CD4-positive, alpha-beta T cell (primary cell): ENCODE measurements around the gene AMZ1. TPM values are rescaled to one million over a fixed set of nuclear protein-coding genes. Genes with fewer than 3 reads are reported as not detected.

Experiments
- ATAC-seq: fragments of 200-7000 bp; cut with Tn5 transposase; one replicate; pipeline ENCODE4 v1.10.0; 2022; ENCODE audit warnings: mild to moderate bottlenecking; ENCODE audit not compliant: poor library complexity
- CTCF ChIA-PET: fragments of 350-600 bp; sonication (Branson Sonifier 250); formaldehyde crosslinking; loops from one replicate; lab custom pipeline; 2021; ENCODE audit warnings: antibody characterized with exemption, inconsistent platforms; lab: Charles Lee
- POLR2A ChIA-PET: fragments of 350-600 bp; sonication (Branson Sonifier 250); formaldehyde crosslinking; loops from one replicate; lab custom pipeline; 2021; ENCODE audit warnings: antibody characterized with exemption, inconsistent platforms; lab: Charles Lee
- DNase-seq, 14 experiments: peaks; one replicate each; pipeline ENCODE4 v3.0.0-alpha.2; 2013 to 2020; ENCODE audit warnings: mixed read lengths in 2 of 14
- H3K27ac ChIP-seq, 2 donors: one replicate each; pipeline versions ENCODE4 v1.5.1 to v1.7.0; 2013; ENCODE audit warnings: low read length in 2 of 2, low read depth in 1 of 2, mild to moderate bottlenecking in 1 of 2
- H3K27me3 ChIP-seq, 2 experiments: 1 replicate in 1 of 2; 2 replicates in 1 of 2; pipeline versions ENCODE4 v1.6.1 to v1.7.0; 2013; ENCODE audit warnings: low read length in 2 of 2, control low read depth in 1 of 2, mild to moderate bottlenecking in 1 of 2, moderate library complexity in 1 of 2; ENCODE audit not compliant: insufficient read depth in 2 of 2, control insufficient read depth in 1 of 2
- H3K36me3 ChIP-seq: one replicate; pipeline ENCODE4 v1.6.1; 2013; ENCODE audit warnings: low read length, control low read depth; ENCODE audit not compliant: insufficient read depth
- H3K4me1 ChIP-seq: one replicate; pipeline ENCODE4 v1.6.1; 2013; ENCODE audit warnings: low read length, control low read depth; ENCODE audit not compliant: insufficient read depth
- H3K4me3 ChIP-seq: one replicate; pipeline ENCODE4 v1.5.1; 2013; ENCODE audit warnings: mild to moderate bottlenecking, low read length, moderate library complexity
- H3K9me3 ChIP-seq, 2 experiments: 1 replicate in 1 of 2; 2 replicates in 1 of 2; pipeline versions ENCODE4 v1.6.1 to v1.7.0; 2013; ENCODE audit warnings: low read length in 2 of 2, mild to moderate bottlenecking in 2 of 2, control low read depth in 1 of 2, moderate library complexity in 1 of 2; ENCODE audit not compliant: control insufficient read depth in 1 of 2, insufficient read depth in 1 of 2
- H3K27ac Mint-ChIP-seq: one replicate; pipeline ENCODE4 v1.8.0; 2020; ENCODE audit warnings: mixed read lengths
- H3K27me3 Mint-ChIP-seq: one replicate; pipeline ENCODE4 v1.8.0; 2021; ENCODE audit warnings: mixed read lengths
- H3K36me3 Mint-ChIP-seq: one replicate; pipeline ENCODE4 v1.8.0; 2021; ENCODE audit warnings: low read depth, mixed read lengths
- H3K4me1 Mint-ChIP-seq: one replicate; pipeline ENCODE4 v1.8.0; 2021; ENCODE audit warnings: low read depth, mixed read lengths
- H3K4me3 Mint-ChIP-seq: one replicate; pipeline ENCODE4 v1.8.0; 2020; ENCODE audit warnings: mild to moderate bottlenecking, mixed read lengths
- H3K9me3 Mint-ChIP-seq: one replicate; pipeline ENCODE4 v1.8.0; 2020; ENCODE audit warnings: mixed read lengths
- intact Hi-C, 2 experiments: fragments of 100-400 bp; cut with DNase I in 1 of 2; cut with micrococcal nuclease in 1 of 2; formaldehyde crosslinking; loops; one replicate each; pipeline versions ENCODE4 v1.15.1 to v1.9.0; 2023 to 2025; cut with DNase I, micrococcal nuclease
- total RNA-seq, 174 experiments: library from RNA in 2 of 174; stranded (reverse) in 2 of 174; gene quantifications; one replicate each; pipeline ENCODE4 v1.2.3 and lab custom pipeline; 2021 to 2026
- TF ChIP-seq, protein P1 (sequence below): fragments of 200-600 bp; IDR thresholded peaks from one replicate; pipeline ENCODE4 v1.8.0; 2022; ENCODE audit warnings: antibody characterized with exemption, mild to moderate bottlenecking

Gene AMZ1
- total RNA-seq, 2 experiments from 2014 or later, result 0.25 to 0.36 TPM

DNA sequence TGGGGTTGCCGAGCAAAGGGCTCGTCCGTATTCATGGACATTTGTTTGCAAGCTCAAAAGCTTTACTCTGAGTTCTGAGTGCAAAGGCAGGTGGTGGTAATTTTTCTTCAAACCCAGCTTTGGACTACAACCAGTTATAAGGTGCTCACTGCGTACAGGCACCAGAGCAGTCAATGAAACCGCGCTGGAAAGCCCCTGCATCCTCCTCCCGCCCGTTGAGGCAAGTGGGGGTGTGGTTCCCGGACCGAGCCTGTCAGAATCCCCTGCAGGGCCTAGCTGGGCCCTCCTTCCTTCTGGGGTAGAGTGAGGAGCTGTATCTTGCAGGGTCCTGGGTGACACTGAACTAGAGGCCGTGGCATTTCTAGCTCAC, 22.3 kb downstream of the AMZ1 start:
- Mint-ChIP-seq H3K9me3 (no peaks in the 10 kb centered on the region), H3K27me3 (no peaks in the 10 kb centered on the region), H3K27ac (peak overlapping the region; percentile 82), H3K4me3 (peak overlapping the region; percentile 74), H3K4me1 (peaks cover 39% of the 10 kb centered on the region), H3K36me3 (no peaks in the 10 kb centered on the region)
- peak; percentile 37 for ATAC-seq
- DNase-seq, result peak in 13 of 14 experiments; percentile 20 to 84 (median 52)
- ChIA-PET POLR2A (interaction anchor here (0.9 to 3.7 kb wide), 7 partner anchors 8 to 199 kb away, joined by 3 to 29 read pairs (median 6); no protein-coding TSS in a partner anchor), CTCF (interaction anchor here (0.6 to 4.2 kb wide), 18 partner anchors 9 to 1407 kb away, joined by 3 to 47 read pairs (median 4); no protein-coding TSS in a partner anchor)
- Histone ChIP-seq H3K27ac (no peak overlapping the region), H3K9me3 (peaks cover 0 to 4% of the 10 kb centered on the region in 2 experiments), H3K36me3 (no peaks in the 10 kb centered on the region), H3K4me1 (peaks cover 54% of the 10 kb centered on the region), H3K4me3 (peak overlapping the region; percentile 48), H3K27me3 (no peaks in the 10 kb centered on the region)
- intact Hi-C loops, result loop anchor here in 1 of 2 experiments (10.0 kb wide), 1 partner anchor 145 kb away; no protein-coding TSS in a partner anchor
- TF ChIP-seq, protein P1, sequence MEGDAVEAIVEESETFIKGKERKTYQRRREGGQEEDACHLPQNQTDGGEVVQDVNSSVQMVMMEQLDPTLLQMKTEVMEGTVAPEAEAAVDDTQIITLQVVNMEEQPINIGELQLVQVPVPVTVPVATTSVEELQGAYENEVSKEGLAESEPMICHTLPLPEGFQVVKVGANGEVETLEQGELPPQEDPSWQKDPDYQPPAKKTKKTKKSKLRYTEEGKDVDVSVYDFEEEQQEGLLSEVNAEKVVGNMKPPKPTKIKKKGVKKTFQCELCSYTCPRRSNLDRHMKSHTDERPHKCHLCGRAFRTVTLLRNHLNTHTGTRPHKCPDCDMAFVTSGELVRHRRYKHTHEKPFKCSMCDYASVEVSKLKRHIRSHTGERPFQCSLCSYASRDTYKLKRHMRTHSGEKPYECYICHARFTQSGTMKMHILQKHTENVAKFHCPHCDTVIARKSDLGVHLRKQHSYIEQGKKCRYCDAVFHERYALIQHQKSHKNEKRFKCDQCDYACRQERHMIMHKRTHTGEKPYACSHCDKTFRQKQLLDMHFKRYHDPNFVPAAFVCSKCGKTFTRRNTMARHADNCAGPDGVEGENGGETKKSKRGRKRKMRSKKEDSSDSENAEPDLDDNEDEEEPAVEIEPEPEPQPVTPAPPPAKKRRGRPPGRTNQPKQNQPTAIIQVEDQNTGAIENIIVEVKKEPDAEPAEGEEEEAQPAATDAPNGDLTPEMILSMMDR, result no peak

DNA sequence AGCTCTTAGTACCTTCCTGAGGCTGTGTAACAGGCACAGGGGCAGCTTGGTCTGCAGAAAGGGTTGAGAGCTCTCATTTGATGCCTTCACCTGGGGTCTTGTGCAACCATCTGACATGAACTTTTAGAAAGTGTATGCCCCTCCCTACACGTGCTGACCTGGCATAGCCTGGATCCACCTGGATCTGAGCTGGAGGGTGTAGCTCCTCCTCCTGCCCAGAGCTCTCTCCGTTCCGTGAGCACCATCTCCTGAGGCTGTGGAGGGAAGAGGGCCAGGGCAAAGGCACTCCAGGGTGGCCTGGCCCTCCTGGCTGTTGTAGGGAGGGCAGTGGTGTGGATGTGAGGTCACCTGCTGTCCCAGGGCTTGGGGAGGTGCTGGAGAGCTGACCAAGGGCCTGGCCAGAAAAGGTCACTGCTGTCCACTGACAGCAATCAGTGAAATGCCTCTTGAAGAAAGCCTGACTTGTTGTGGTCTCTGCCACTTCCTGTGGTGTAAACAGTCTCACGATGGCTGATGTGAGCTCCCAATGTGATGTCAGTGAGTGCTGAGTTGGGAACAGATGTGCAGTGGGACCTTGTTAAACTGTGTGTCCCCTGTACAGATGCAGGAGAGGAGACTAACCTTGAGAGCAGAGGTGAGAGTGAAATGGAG, 23.0 kb downstream of the AMZ1 start:
- DNase-seq, result peak in 11 of 14 experiments; percentile 13 to 85 (median 36)
- peaks cover 0 to 4% of the 10 kb centered on the region in 2 experiments for H3K9me3 ChIP-seq
- H3K27ac ChIP-seq, result no peak overlapping the region
- peaks cover 62% of the 10 kb centered on the region for H3K4me1 ChIP-seq
- peak overlapping the region; percentile 48 for H3K4me3 ChIP-seq
- peaks cover 46% of the 10 kb centered on the region for H3K4me1 Mint-ChIP-seq
- TF ChIP-seq, protein P1, result no peak
- H3K36me3 ChIP-seq, result no peaks in the 10 kb centered on the region
- intact Hi-C loops, result loop anchor here in 1 of 2 experiments (10.0 kb wide), 1 partner anchor 146 kb away; no protein-coding TSS in a partner anchor
- peak overlapping the region; percentile 82 for H3K27ac Mint-ChIP-seq
- peak; percentile 52 for ATAC-seq
- no peaks in the 10 kb centered on the region for H3K27me3 Mint-ChIP-seq
- no peaks in the 10 kb centered on the region for H3K36me3 Mint-ChIP-seq
- CTCF ChIA-PET, result interaction anchor here (1.1 to 4.2 kb wide), 6 partner anchors 8 to 259 kb away, joined by 3 to 47 read pairs (median 16); no protein-coding TSS in a partner anchor
- H3K9me3 Mint-ChIP-seq, result no peaks in the 10 kb centered on the region
- POLR2A ChIA-PET, result interaction anchor here (0.6 to 3.7 kb wide), 6 partner anchors 8 to 47 kb away, joined by 4 to 29 read pairs (median 7); no protein-coding TSS in a partner anchor
- no peaks in the 10 kb centered on the region for H3K27me3 ChIP-seq
- peak overlapping the region; percentile 48 for H3K4me3 Mint-ChIP-seq

DNA sequence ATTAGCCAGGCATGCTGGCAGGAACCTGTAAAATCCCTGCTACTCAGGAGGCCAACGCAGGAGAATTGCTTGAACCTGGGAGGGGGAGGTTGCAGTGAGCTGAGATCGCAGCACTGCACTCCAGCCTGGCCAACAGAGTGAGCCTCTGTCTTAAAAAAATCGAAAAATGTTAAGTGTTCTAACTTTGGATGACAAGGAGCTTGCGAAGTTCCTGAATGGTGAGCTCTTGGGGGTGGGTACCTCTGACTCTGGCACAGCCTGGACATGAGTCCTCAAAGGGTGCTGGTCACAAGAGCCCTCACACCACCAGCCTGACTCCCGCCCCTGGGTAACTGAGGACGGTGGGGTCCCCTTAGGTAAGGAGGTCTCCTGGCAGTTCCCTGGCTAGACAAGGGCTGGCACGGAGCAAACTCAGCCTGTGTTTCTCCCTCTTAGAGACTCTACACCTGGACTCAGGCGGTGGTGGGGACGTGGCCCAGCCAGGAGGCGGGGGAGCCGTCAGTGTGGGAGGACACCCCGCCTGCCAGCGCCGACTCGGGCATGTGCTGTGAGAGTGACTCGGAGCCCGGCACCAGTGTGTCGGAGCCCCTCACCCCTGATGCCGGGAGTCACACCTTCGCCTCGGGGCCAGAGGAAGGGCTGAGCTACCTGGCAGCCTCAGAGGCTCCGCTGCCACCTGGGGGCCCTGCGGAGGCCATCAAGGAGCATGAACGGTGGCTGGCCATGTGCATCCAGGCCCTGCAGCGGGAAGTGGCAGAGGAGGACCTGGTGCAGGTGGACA, 24.1 kb downstream of the AMZ1 start:
- no peaks in the 10 kb centered on the region for H3K27me3 Mint-ChIP-seq
- intact Hi-C loops, result loop anchor here in 1 of 2 experiments (10.0 kb wide), 1 partner anchor 147 kb away; no protein-coding TSS in a partner anchor
- Histone ChIP-seq H3K9me3 (peaks cover 0 to 4% of the 10 kb centered on the region in 2 experiments), H3K36me3 (no peaks in the 10 kb centered on the region), H3K4me3 (no peak overlapping the region), H3K27me3 (no peaks in the 10 kb centered on the region), H3K27ac (no peak overlapping the region), H3K4me1 (peaks cover 72% of the 10 kb centered on the region)
- H3K4me1 Mint-ChIP-seq, result peaks cover 57% of the 10 kb centered on the region
- H3K27ac Mint-ChIP-seq, result no peak overlapping the region
- TF ChIP-seq, protein P1, result no peak
- H3K4me3 Mint-ChIP-seq, result no peak overlapping the region
- no peak for DNase-seq
- no peaks in the 10 kb centered on the region for H3K9me3 Mint-ChIP-seq
- ChIA-PET CTCF (interaction anchor here (2.0 to 3.3 kb wide), 2 partner anchors 9 to 41 kb away, joined by 5 to 8 read pairs; no protein-coding TSS in a partner anchor), POLR2A (interaction anchor here (1.8 to 3.7 kb wide), 2 partner anchors 13 to 46 kb away, joined by 5 to 29 read pairs; no protein-coding TSS in a partner anchor)
- H3K36me3 Mint-ChIP-seq, result no peaks in the 10 kb centered on the region
- no peak for ATAC-seq
